Measurements from ENCODE around the gene TP73.
A peak's percentile ranks its signal among the peaks of the same experiment; 100 is the strongest.
"Not testable (repeated sequence)": the region's sequence is repeated elsewhere in the genome, so short reads cannot be mapped to it uniquely, and the experiment has no call there.

Gene TP73

GRCh38 chr1:3618881-3619671 lies 33.2 kb upstream of the TP73 start:
- DNase-seq = peak; percentile 78 to 83

- no peak for DNase-seq
These were observed 31.6 kb upstream of the TP73 start for GRCh38 chr1:3620708-3621107.

GRCh38 chr1:3621151-3621671 lies 31.1 kb upstream of the TP73 start:
- DNase-seq = peak in 1 of 2 experiments; percentile 4

DNA sequence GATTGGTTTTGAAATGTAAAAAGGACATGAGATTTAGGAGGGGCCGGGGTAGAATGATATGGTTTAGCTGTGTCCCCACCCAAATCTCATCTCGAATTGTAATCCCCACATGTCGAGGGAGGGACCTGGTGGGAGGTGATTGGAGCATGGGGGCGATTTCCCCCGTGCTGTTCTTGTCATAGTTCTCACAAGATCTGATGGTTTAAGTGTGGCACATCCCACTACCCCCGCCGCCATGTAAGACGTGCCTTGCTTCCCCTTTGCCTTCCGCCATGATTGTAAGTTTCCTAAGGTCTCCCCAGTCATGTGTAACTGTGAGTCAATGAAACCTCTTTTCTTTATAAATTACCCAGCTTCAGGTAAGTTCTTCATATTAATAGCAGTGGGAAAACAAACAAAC lies 30.2 kb upstream of the TP73 start:
- not testable (repeated sequence) for DNase-seq

DNA sequence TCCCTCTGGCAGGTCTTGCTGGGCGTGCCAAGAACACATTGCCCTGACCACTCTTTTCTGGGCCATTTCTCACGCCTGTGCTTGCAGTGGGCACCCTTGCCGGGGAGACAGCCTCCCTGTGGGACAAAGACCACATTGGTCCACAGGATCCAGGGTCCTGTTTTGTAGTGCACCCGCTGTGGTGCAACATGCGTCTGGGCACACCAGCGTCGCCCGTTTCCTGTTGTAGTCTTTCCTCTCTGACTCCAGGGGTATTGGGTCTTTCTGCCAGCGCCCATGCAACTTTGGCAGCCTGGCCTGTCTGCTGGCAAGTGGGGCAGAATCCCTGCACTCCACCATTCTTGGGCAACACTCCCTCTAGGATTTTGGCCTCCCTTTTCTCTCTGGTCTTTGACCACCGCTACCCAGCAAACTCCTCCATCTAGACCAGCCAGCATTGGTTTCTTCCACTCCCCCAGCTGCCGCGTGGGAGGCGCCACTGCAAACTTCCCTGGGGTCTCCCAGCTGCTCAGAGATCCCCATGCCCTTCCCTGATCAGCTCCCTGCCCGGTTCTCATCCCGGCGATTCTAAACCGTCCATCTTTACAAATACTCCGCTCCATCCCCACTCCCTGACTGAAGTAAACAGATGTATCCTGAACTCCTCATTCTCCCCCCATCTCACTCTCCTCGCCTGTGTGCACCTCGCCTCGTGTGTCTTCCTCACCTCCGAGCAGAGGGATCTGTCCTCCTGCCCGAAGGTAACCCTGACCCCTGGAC lies 28.7 kb upstream of the TP73 start:
- no peak for DNase-seq

GRCh38 chr1:3624200-3625136 lies 27.8 kb upstream of the TP73 start, which contains the start of gene TPRG1L:
Gene TPRG1L, plus strand, starts transcription at chr1:3625015. Its CDS starts 58 bp downstream, at chr1:3625073.
- DNase-seq = peak; percentile 95 to 96

DNA sequence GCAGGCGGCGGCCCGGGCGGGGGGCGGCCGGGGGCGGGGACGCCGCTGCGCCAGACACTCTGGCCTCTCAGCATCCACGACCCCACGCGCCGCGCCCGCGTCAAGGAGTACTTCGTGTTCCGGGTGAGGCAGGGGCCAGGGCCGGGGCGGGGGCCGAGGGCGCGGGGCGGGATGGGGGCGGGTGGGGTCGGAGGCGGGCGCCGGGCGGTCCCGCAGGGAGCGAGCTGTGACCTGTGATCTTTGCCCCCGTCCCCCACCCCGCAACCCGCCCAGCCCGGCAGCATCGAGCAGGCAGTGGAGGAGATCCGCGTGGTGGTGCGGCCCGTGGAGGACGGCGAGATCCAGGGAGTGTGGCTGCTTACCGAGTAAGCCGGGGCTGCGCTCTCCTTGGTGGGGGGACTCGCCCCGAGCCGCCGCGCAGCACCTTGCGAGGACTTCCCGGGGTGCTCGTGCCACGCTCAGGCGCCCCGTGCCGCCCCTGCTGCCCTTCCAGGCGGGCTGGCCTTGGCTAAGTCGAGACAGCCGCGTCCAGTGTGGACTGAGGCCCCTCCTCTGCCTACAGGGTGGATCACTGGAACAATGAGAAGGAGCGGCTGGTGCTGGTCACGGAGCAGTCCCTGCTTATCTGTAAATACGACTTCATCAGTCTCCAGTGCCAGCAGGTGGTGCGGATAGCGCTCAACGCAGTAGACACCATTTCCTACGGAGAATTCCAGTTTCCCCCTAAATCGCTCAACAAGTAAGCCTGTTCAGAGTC lies 27.0 kb upstream of the TP73 start:
- no peak for DNase-seq

- DNase-seq = no peak
These were observed 26.3 kb upstream of the TP73 start for GRCh38 chr1:3626025-3626424.

- no peak for DNase-seq
These were observed 24.6 kb upstream of the TP73 start for GRCh38 chr1:3627515-3628253.

DNA sequence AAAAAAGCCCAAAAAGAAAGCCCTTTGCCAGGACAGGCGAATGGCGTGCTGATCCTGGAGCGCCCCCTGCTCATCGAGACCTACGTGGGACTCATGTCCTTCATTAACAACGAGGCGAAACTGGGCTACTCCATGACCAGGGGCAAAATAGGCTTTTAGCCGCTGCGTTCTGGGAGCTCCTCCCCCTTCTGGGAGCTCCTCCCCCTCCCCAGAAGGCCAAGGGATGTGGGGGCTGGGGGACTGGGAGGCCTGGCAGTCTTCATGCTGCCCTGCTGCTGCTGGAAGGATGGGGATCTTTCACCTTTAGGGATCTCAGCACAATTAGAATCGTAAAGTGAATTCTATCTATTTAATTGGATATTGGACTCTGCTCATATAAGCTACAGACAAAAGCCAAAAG lies 23.9 kb upstream of the TP73 start:
- DNase-seq = no peak

DNA sequence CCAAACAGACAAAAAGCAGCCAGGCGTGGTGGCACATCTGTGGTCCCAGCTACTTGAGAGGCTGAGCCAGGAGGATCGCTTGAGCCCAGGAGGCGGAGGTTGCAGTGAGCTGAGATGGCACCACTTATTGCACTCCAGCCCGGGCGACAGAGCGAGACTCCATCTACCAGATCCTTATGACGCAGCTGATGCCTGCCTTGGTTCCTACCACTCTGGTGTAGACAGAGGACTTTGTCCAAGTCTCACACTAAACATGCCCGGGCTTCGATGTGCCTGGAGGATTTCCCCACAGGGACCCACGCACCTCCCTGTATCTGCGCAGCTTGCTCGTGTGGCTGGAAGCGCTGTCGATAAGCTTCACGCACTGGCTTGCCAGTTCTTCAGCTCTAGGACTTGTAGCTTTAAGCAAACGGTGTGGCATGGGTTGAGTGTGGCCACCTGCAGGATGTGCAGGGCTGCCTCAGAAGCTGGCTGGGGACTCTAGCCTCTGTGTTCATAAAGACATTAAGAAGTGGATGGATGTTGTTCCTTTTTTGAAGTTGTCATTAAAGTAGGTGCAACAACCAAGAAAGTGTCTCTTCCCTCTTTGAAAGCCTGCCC lies 22.7 kb upstream of the TP73 start:
- DNase-seq = no peak

DNA sequence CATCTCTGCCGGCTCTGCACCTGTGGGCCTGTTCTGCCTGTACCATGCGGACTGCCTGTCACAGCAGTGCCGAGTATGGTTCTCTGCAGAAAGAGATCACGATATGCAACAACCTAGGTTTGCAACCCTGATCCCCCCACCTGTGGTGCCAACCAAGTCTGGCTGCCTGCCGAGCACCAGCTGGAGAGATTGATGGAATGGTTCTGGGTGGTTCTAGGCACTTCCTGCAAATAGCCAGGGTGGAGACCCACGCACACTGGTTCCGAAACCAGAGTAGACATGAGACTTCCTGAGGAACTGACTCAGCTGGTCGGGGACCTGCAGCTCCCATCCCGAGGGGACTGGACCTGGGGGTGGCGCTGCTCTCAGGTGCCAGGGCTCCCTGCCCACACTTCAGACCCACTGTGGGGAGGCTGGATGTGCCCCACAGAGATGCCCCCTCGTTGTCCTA lies 22.1 kb upstream of the TP73 start:
- no peak for DNase-seq

GRCh38 chr1:3630914-3631313 lies 21.4 kb upstream of the TP73 start:
- DNase-seq = no peak

DNA sequence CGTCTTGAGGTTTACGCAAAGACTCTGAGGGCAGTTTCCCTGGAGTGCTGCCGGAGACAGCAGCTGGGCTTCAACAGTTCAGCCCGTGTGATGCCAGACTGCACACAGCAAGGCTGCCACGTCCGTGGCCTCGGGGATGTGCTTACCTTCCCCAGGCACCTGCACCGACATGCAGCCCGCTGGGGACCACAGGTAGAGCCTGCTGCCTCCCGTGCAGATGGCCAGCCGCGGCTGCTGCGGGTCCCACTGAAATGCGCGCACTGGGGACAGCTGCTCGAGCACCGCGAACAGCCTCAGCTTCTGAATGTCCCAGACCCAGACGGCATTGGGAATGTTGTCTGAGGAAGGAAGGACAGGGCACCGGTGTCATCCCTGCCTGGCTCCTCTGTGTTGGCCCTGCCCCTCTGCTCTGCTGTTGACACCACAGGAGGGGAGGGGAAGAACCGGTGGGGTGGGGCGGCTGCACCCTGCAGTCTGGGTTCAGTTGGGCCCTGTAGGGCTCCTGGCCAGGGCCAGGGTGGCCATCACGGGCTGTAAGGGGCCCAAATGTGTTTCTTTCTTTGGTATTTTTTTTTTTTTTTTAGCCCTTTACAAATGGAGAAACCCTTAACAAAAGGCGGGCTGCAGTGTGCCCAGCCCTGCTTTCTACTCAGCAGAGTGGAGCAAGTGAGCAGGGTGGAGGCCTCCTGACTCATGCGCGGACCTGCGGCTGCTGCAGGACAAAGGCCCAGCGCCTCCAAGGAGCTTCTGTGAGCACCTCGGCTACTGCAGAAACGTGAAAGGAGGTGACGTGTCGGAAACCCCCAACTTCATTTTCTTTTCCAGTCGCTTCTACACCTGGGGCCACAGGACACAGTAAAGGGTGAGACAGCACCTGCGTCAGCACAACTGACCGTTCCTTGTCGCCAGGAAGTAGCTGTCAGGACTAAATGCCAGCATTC lies 20.7 kb upstream of the TP73 start:
- DNase-seq = no peak

DNA sequence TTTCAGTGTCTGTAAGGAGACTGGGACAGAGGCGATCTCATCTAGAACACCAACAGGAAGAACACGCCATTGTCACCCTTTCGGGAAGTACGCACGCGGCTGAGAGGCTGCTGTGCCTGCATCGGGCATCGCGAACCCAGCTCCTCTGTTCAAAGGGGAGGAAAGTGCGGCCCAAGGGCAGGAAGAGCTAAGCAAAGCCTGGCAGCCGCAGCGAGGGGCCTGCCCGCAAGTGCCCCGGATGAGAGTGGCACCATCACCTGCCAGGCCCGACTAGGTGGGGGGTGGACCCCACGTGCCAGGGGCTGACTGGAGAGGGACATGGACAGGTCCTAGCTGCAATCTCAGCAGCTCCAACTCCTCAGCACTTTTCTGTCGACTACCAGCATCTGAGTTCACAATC lies 20.0 kb upstream of the TP73 start:
- no peak for DNase-seq

- DNase-seq = no peak
These were observed 19.5 kb upstream of the TP73 start for GRCh38 chr1:3632716-3633343.

DNA sequence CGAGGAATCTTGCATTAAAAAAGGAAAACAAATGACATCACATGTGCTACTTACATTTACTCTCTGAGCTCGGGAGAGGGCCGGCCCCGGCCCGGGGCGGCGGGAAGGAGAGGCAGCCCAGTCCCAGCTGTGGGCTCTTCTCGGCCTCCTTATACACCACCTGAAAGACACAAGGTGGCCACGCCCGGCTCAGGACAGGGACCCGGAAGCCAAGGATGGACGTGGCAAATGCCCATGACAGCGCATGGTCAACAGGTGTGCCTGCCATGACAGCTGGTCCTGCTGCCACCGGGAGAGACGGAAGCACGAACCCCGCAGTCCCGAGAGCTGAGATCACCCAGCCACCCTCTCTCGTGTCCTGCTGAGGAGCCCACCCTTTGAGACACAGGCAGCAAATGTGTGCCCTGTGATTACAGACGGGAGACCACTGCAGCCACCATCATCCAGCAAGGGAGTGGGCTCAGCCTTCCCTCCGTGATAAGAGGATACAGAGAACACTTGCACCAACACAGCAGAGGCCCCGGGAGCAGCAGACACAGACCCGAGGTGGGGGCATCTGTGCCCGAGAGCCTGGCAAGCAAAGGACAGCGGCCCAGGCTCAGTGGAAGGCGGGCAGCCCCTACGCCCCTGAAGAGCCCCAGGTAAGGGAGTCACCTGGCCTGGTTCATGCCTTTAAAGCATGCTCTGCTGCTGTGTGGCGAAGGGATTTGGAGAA lies 18.8 kb upstream of the TP73 start:
- DNase-seq = no peak

GRCh38 chr1:3634059-3634800 lies 18.1 kb upstream of the TP73 start:
- DNase-seq = no peak

All from Kasumi-1 (cell line).